ENCODE results near the gene RASGRP3.

The RASGRP3 gene

DNA sequence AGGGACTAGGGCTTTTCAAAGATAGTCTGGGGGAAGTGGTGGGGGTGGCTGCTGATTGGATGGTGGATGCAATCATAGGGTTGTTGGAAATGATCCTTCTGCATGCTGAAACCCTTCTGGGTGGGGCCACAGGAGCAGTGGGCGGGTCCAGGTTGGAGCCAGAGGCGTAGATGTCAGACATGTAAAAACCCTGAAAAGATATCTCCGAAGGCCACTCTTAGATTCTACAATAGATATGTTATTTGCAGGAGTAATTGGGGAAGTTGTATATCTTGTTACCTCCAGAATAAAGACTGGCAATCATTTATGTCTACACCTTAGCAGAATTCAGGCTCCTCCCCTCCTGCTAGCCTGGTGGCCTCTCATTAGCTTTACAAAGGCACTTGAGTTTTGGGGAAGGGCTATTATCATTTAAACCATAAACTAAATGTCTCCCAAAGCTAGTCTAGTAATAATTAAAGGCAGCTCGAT, 130.8 kb downstream of the RASGRP3 start:
- H3K27me3 ChIP-seq (ENCODE audit: control insufficient read depth, insufficient read depth, low read length, poor library complexity, severe bottlenecking) = no peaks in the 10 kb centered on the region
- H3K27ac ChIP-seq (ENCODE audit: insufficient read depth, low read depth, low read length, poor library complexity, severe bottlenecking) = no peak overlapping the region
- H3K4me1 ChIP-seq (ENCODE audit: control insufficient read depth, insufficient read depth, low read length) = no peaks in the 10 kb centered on the region
- H3K4me3 ChIP-seq (ENCODE audit: insufficient read depth, low read depth, low read length) = no peak overlapping the region
- 50 to 53% methylated on average over 4 of the region's 4 CpGs for WGBS, 2 experiments
- no peaks in the 10 kb centered on the region for H3K9me3 ChIP-seq (ENCODE audit: control insufficient read depth, low read length)
- no peaks in the 10 kb centered on the region for H3K36me3 ChIP-seq (ENCODE audit: control insufficient read depth, insufficient read depth, low read length)

GRCh38 chr2:33607905-33608304, 131.5 kb downstream of the RASGRP3 start:
- Histone ChIP-seq H3K27ac (ENCODE audit: insufficient read depth, low read depth, low read length, poor library complexity, severe bottlenecking) (no peak overlapping the region), H3K4me1 (ENCODE audit: control insufficient read depth, insufficient read depth, low read length) (no peaks in the 10 kb centered on the region), H3K4me3 (ENCODE audit: insufficient read depth, low read depth, low read length) (no peak overlapping the region), H3K9me3 (ENCODE audit: control insufficient read depth, low read length) (no peaks in the 10 kb centered on the region), H3K36me3 (ENCODE audit: control insufficient read depth, insufficient read depth, low read length) (no peaks in the 10 kb centered on the region), H3K27me3 (ENCODE audit: control insufficient read depth, insufficient read depth, low read length, poor library complexity, severe bottlenecking) (no peaks in the 10 kb centered on the region)
- 70 to 100% methylated on average over 2 of the region's 2 CpGs for WGBS, 2 experiments

- H3K4me3 ChIP-seq (ENCODE audit: insufficient read depth, low read depth, low read length) = no peak overlapping the region
- no peaks in the 10 kb centered on the region for H3K9me3 ChIP-seq (ENCODE audit: control insufficient read depth, low read length)
- H3K27me3 ChIP-seq (ENCODE audit: control insufficient read depth, insufficient read depth, low read length, poor library complexity, severe bottlenecking) = no peaks in the 10 kb centered on the region
- H3K27ac ChIP-seq (ENCODE audit: insufficient read depth, low read depth, low read length, poor library complexity, severe bottlenecking) = no peak overlapping the region
- H3K4me1 ChIP-seq (ENCODE audit: control insufficient read depth, insufficient read depth, low read length) = no peaks in the 10 kb centered on the region
- H3K36me3 ChIP-seq (ENCODE audit: control insufficient read depth, insufficient read depth, low read length) = no peaks in the 10 kb centered on the region
Measured at GRCh38 chr2:33614190-33614589, 137.7 kb downstream of the RASGRP3 start.
